HL-60/S4 treated with retinoic acid at 250 ng/mL for 4 days and 3 days (cell line): ENCODE data around the gene HMOX2.

Experiments
- in situ Hi-C: fragments of 300-500 bp; cut with MboI; formaldehyde crosslinking; loops from 2 replicates; pipeline ENCODE4 v1.7.0; 2022; ENCODE audit warnings: low sequenced_read_pairs

Gene HMOX2

GRCh38 chr16:4463522-4464163 lies 12.6 kb upstream of the HMOX2 start:
- in situ Hi-C loops, result no loop called here

GRCh38 chr16:4465977-4466779 lies 10.0 kb upstream of the HMOX2 start:
- in situ Hi-C loops, result no loop called here

GRCh38 chr16:4467916-4468315 lies 8.3 kb upstream of the HMOX2 start:
- in situ Hi-C loops, result no loop called here

GRCh38 chr16:4468972-4469371 lies 7.2 kb upstream of the HMOX2 start:
- in situ Hi-C loops, result no loop called here

GRCh38 chr16:4471869-4472268 lies 4.3 kb upstream of the HMOX2 start:
- in situ Hi-C loops, result no loop called here

GRCh38 chr16:4472880-4473279 lies 3.3 kb upstream of the HMOX2 start:
- in situ Hi-C loops, result no loop called here

GRCh38 chr16:4474192-4474961 lies 1.8 kb upstream of the HMOX2 start, which contains the start of gene NMRAL1:
Gene NMRAL1, minus strand, starts transcription at chr16:4474625. Its CDS starts 493 bp downstream, at chr16:4474132.
- in situ Hi-C loops, result no loop called here

GRCh38 chr16:4477966-4478365 lies 1.8 kb downstream of the HMOX2 start:
- in situ Hi-C loops, result no loop called here

- in situ Hi-C loops, result no loop called here
Measured at GRCh38 chr16:4481526-4481925, 5.3 kb downstream of the HMOX2 start.

- in situ Hi-C loops, result no loop called here
Measured at GRCh38 chr16:4481963-4482362, 5.8 kb downstream of the HMOX2 start.

- in situ Hi-C loops, result no loop called here
Measured at GRCh38 chr16:4486126-4486893, 10.1 kb downstream of the HMOX2 start.

- in situ Hi-C loops, result no loop called here
Measured at GRCh38 chr16:4487955-4488498, 11.8 kb downstream of the HMOX2 start.

GRCh38 chr16:4488499-4488967 lies 12.3 kb downstream of the HMOX2 start:
- in situ Hi-C loops, result no loop called here

GRCh38 chr16:4489030-4489429 lies 12.8 kb downstream of the HMOX2 start:
- in situ Hi-C loops, result no loop called here

GRCh38 chr16:4491898-4492297 lies 15.7 kb downstream of the HMOX2 start:
- in situ Hi-C loops, result no loop called here

GRCh38 chr16:4494746-4495490 lies 18.7 kb downstream of the HMOX2 start:
- in situ Hi-C loops, result no loop called here

- in situ Hi-C loops, result no loop called here
Measured at GRCh38 chr16:4495766-4496165, 19.6 kb downstream of the HMOX2 start.

GRCh38 chr16:4496305-4496704 lies 20.1 kb downstream of the HMOX2 start:
- in situ Hi-C loops, result no loop called here

GRCh38 chr16:4498546-4499195 lies 22.5 kb downstream of the HMOX2 start:
- in situ Hi-C loops, result no loop called here
